GM12878 (cell line): ENCODE data around the gene LRRC41. TPM values are rescaled to one million over a fixed set of nuclear protein-coding genes. Genes with fewer than 3 reads are reported as not detected.
"Not testable (repeated sequence)": the region's sequence is repeated elsewhere in the genome, so short reads cannot be mapped to it uniquely, and the experiment has no call there.

Experiments
- ATAC-seq: fragments of 200-7000 bp; cut with Tn5 transposase; 3 replicates; pipeline ENCODE4 v1.9.1; 2020; ENCODE audit warnings: mild to moderate bottlenecking, moderate library complexity
- BruUV-seq: library from RNA; stranded (reverse); fragments of 400-500 nt; replicated peaks from 2 replicates; lab custom pipeline; 2021; lab: Mats Ljungman, UMichigan
- CTCF ChIA-PET: fragments of 300-600 bp; sonication (Branson Sonifier 250); formaldehyde crosslinking; extraction: SDS; loops from one replicate; lab custom pipeline; 2021; ENCODE audit warnings: inconsistent platforms; lab: Yijun Ruan, JAX
- POLR2A ChIA-PET: fragments of 350-600 bp; formaldehyde crosslinking; extraction: SDS; loops from one replicate; lab custom pipeline; 2021; ENCODE audit warnings: inconsistent platforms; lab: Charles Lee
- RAD21 ChIA-PET: fragments of 300-600 bp; sonication (Branson Sonifier 250); formaldehyde crosslinking; loops from one replicate; lab custom pipeline; 2023; ENCODE audit warnings: antibody characterized with exemption; ENCODE audit not compliant: unreplicated experiment; lab: Charles Lee
- SMC1A ChIA-PET: fragments of 300-600 bp; sonication (Branson Sonifier 250); formaldehyde crosslinking; loops from one replicate; lab custom pipeline; 2023; ENCODE audit not compliant: unreplicated experiment, uncharacterized antibody; lab: Charles Lee
- DNase-seq: peaks from one replicate; pipeline ENCODE4 v3.0.0-alpha.2; 2011; ENCODE audit warnings: low read depth, low spot score
- FAIRE-seq: peaks from 3 replicates; lab custom pipeline; 2011; peaks lifted over from hg19 to GRCh38; lab: Jason Lieb, UNC
- H2AFZ ChIP-seq: 2 replicates; pipeline ENCODE4 v1.6.0; 2011; ENCODE audit warnings: low read depth, low read length, control low read depth; ENCODE audit not compliant: control insufficient read depth
- H3K27ac ChIP-seq: 2 replicates; pipeline ENCODE4 v1.5.1; 2011; ENCODE audit warnings: control low read depth; ENCODE audit not compliant: control insufficient read depth, insufficient read depth
- H3K27me3 ChIP-seq, 2 experiments: replicated peaks in 1 of 2; 2 replicates each; pipeline versions ENCODE4 v1.6.0 to v1.6.1; 2011; ENCODE audit warnings: low read length in 1 of 2; ENCODE audit not compliant: control insufficient read depth in 2 of 2, insufficient read depth in 2 of 2
- H3K36me3 ChIP-seq, 2 experiments: 2 replicates each; pipeline ENCODE4 v1.5.1; 2011; ENCODE audit warnings: low read length in 1 of 2; ENCODE audit not compliant: control insufficient read depth in 2 of 2, insufficient read depth in 2 of 2
- H3K4me1 ChIP-seq: 2 replicates; pipeline ENCODE4 v1.6.1; 2011; ENCODE audit warnings: mild to moderate bottlenecking, low read length, moderate library complexity, mixed read lengths; ENCODE audit not compliant: control insufficient read depth, insufficient read depth
- H3K4me2 ChIP-seq: 2 replicates; pipeline ENCODE4 v1.6.0; 2011; ENCODE audit warnings: control low read depth; ENCODE audit not compliant: control insufficient read depth, insufficient read depth
- H3K4me3 ChIP-seq: fragments of 200-600 bp; sonication (generic); 2 replicates; pipeline ENCODE4 v1.5.1; 2016
- H3K79me2 ChIP-seq: 2 replicates; pipeline ENCODE4 v1.6.0; 2011; ENCODE audit warnings: low read length; ENCODE audit not compliant: control insufficient read depth, insufficient read depth
- H3K9ac ChIP-seq: 2 replicates; pipeline ENCODE4 v1.8.0; 2011; ENCODE audit warnings: low read length, control low read depth, mixed read lengths; ENCODE audit not compliant: control insufficient read depth, insufficient read depth
- H3K9me3 ChIP-seq: replicated peaks from 3 replicates; pipeline ENCODE4 v1.5.1; 2011; ENCODE audit warnings: mild to moderate bottlenecking, low read length; ENCODE audit not compliant: control insufficient read depth, insufficient read depth
- H4K20me1 ChIP-seq: 2 replicates; pipeline ENCODE4 v1.6.0; 2011; ENCODE audit not compliant: control insufficient read depth, insufficient read depth
- ASH2L ChIP-seq: fragments of 300-600, 200-600 bp; sonication (generic); IDR thresholded peaks from 2 replicates; pipeline ENCODE4 v1.6.1; 2017; ENCODE audit warnings: low read depth, mild to moderate bottlenecking, borderline replicate concordance
- ATF7 ChIP-seq: fragments of 450-650 bp; IDR thresholded peaks from 2 replicates; pipeline ENCODE4 v1.6.1; 2016; ENCODE audit warnings: low read depth, mild to moderate bottlenecking
- BACH1 ChIP-seq: fragments of 450-650 bp; IDR thresholded peaks from 2 replicates; pipeline ENCODE4 v1.6.1; 2017; ENCODE audit warnings: mild to moderate bottlenecking, borderline replicate concordance
- BHLHE40 ChIP-seq, 2 experiments: fragments of 450-650 bp in 1 of 2; IDR thresholded peaks; 2 replicates each; pipeline ENCODE4 v1.6.1; 2011 to 2017; ENCODE audit warnings: low read depth in 2 of 2, borderline replicate concordance in 1 of 2, improper control_type of control experiment in 1 of 2, low read length in 1 of 2, mild to moderate bottlenecking in 1 of 2
- CBX5 ChIP-seq: sonication (generic); IDR thresholded peaks from 2 replicates; pipeline ENCODE4 v1.6.1; 2016; ENCODE audit warnings: low read depth, moderate library complexity, mild to moderate bottlenecking, inconsistent platforms
- CREB1 ChIP-seq: IDR thresholded peaks from 2 replicates; pipeline ENCODE4 v1.6.1; 2012; ENCODE audit warnings: low read depth, mild to moderate bottlenecking, inconsistent platforms
- MEF2A ChIP-seq: IDR thresholded peaks from 2 replicates; pipeline ENCODE4 v1.6.1; 2011; ENCODE audit warnings: low read depth, mild to moderate bottlenecking, low read length, moderate library complexity; ENCODE audit not compliant: insufficient read depth
- MTA2 ChIP-seq: fragments of 450-650 bp; IDR thresholded peaks from 2 replicates; pipeline ENCODE4 v1.6.1; 2016; ENCODE audit warnings: low read depth, mild to moderate bottlenecking, moderate library complexity
- MTA3 ChIP-seq: IDR thresholded peaks from 2 replicates; pipeline ENCODE4 v1.6.1; 2012; ENCODE audit warnings: low read length, inconsistent platforms, borderline replicate concordance
- RUNX3 ChIP-seq: IDR thresholded peaks from 2 replicates; pipeline ENCODE4 v1.6.1; 2012; ENCODE audit warnings: low read length, inconsistent platforms
- TCF7 ChIP-seq: IDR thresholded peaks from 2 replicates; pipeline ENCODE4 v1.6.1; 2014; ENCODE audit warnings: antibody characterized with exemption, borderline replicate concordance
- ZBED1 ChIP-seq: IDR thresholded peaks from 2 replicates; pipeline ENCODE4 v1.6.1; 2016; ENCODE audit warnings: borderline replicate concordance
- WGBS: methylation state at CpG from one replicate; pipeline ENCODE4 v1.1.6; 2016; ENCODE audit warnings: low lambda C conversion rate; ENCODE audit not compliant: insufficient replicate concordance, insufficient coverage; ENCODE audit errors: missing lambda C conversion rate; 5-methylcytosine and 5-hydroxymethylcytosine counted together
- in situ Hi-C: fragments of 300-500 bp; cut with MboI; formaldehyde crosslinking; loops from 9 replicates; pipeline ENCODE4 v1.14.3; 2018; ENCODE audit warnings: mixed read lengths
- intact Hi-C: fragments of 100-400 bp; cut with micrococcal nuclease; formaldehyde crosslinking; loops from one replicate; pipeline ENCODE4 v1.14.2; 2022; ENCODE audit not compliant: unreplicated experiment
- polyA plus RNA-seq, 11 experiments: library from polyadenylated mRNA; depleted of rRNA in 4 of 11; unstranded in 6 of 11; stranded (reverse) in 5 of 11; fragments of >200 nt; fragmentation: Nextera tagmentation in 4 of 11; fragmentation: Illumina TruSeq in 1 of 11; extraction: Ambion mirVana in 4 of 11; extraction: Trizol in 1 of 11; gene quantifications; 1 replicate in 1 of 11; 2 replicates in 10 of 11; pipeline versions ENCODE4 v1.2.1 to v1.2.3, GENCODE V29; 2011 to 2016; ENCODE audit warnings: inconsistent platforms in 2 of 11, missing spikeins in 2 of 11, low read depth in 1 of 11
- total RNA-seq, 4 experiments: library from RNA; depleted of rRNA in 3 of 4; stranded (reverse); fragments of >200 nt in 3 of 4; fragmentation: Illumina TruSeq in 1 of 4; extraction: Trizol in 1 of 4; gene quantifications; 2 replicates each; pipeline versions ENCODE4 v1.2.1 to v1.2.3, GENCODE V29; 2013 to 2021
- TF ChIP-seq, protein P1 (sequence below): fragments of 450-650 bp; IDR thresholded peaks from 2 replicates; pipeline ENCODE4 v1.6.1; 2016; ENCODE audit warnings: mild to moderate bottlenecking
- TF ChIP-seq, protein P2 (sequence below): IDR thresholded peaks from 2 replicates; pipeline ENCODE4 v1.6.1; 2012; ENCODE audit warnings: low read length, inconsistent platforms
- TF ChIP-seq, protein P3 (sequence below): IDR thresholded peaks from 2 replicates; pipeline ENCODE4 v1.6.1; 2011; ENCODE audit warnings: borderline replicate concordance, low read depth, mild to moderate bottlenecking, moderate library complexity, low read length; ENCODE audit not compliant: insufficient read depth, poor library complexity, severe bottlenecking
- TF ChIP-seq, protein P4 (sequence below): fragments of 450-650 bp; IDR thresholded peaks from 2 replicates; pipeline ENCODE4 v1.6.1; 2017; ENCODE audit warnings: low read depth, mild to moderate bottlenecking, moderate library complexity

Gene LRRC41
- total and polyA plus RNA-seq, 10 of the 15 experiments (the other 5 are each of a cell fraction or from before 2014, with no cell fraction given), result 12.0 to 79.9 (median 48.5) TPM

DNA sequence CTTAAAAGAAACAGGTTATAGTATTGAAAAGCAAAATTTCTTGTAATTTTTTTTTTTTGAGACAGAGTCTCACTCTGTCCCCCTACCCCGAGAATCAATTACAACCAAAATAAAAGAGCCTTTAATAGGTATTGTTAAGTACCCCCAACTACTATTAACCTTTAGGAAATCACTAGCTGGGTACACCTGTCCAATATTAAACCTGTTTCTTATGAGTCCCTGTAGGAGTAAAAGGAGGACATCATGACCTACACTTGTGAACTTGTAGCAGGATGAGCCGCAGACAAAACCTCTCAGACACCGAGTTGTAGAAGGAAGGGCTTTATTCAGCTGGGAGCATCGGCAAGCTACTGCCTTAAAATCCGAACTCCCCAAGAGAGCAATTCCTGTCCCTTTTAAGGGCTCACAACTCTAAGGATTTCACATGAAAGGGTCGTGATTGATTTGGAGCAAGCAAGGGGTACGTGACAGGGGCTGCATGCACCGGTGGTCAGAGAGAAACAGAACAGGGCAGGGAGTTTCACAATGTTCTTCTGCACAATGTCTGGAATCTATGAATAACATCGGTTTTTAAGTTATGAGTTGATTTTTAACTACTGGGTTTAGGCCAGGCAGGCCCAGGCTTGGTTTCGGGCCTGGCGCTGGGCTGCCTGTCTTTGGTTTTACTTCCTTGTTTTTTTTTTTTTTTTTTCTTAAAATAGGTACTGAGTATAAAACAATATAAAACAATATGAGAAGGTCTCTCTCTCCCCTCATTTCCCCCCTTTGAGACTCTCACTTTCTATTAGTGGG, 22.1 kb upstream of the LRRC41 start:
- BruUV-seq, H2AFZ ChIP-seq, intact Hi-C loops, FAIRE-seq, H3K27me3 ChIP-seq, H4K20me1 ChIP-seq, H3K36me3 ChIP-seq, H3K9me3 ChIP-seq, in situ Hi-C loops: not testable (repeated sequence)
- H3K27ac ChIP-seq, result peak overlapping the region; percentile 84
- H3K79me2 ChIP-seq, result peaks cover 86% of the 10 kb centered on the region
- DNase-seq, result peak; percentile 66
- peak overlapping the region; percentile 69 for H3K9ac ChIP-seq
- ChIA-PET SMC1A (interaction anchor here (1.2 to 6.5 kb wide), 3 partner anchors 17 to 79 kb away, joined by 3 to 73 read pairs (median 46); partner anchors contain the start of gene NSUN4), RAD21 (interaction anchor here (1.0 to 5.4 kb wide), 4 partner anchors 8 to 21 kb away, joined by 5 to 48 read pairs (median 25); partner anchors contain the start of genes LRRC41, NSUN4 and UQCRH), POLR2A (interaction anchor here (0.7 to 6.3 kb wide), 4 partner anchors 8 to 19 kb away, joined by 3 to 55 read pairs (median 20); partner anchors contain the start of gene NSUN4), CTCF (interaction anchor here (0.6 to 5.9 kb wide), 4 partner anchors 8 to 19 kb away, joined by 4 to 59 read pairs (median 32); partner anchors contain the start of genes LRRC41, NSUN4 and UQCRH)
- under 1% methylated on average over 11 of the region's 11 CpGs for WGBS
- peak overlapping the region; percentile 77; the same call in 1 of the 2 replicates for H3K4me2 ChIP-seq
- peaks cover 37% of the 10 kb centered on the region for H3K4me1 ChIP-seq
- ATAC-seq, result peak; percentile 37
- peak overlapping the region; percentile 74 for H3K4me3 ChIP-seq
- TF ChIP-seq ATF7, result 0 out of 2 replicates have a peak, but pooled peaks have one; percentile 53
- TF ChIP-seq BHLHE40 (IDR thresholded peaks at IDR 0.05; ENCODE audit: borderline replicate concordance in 1 of 2, low read depth in 2 of 2, low read length in 1 of 2), result peak in 1 of 2 experiments; percentile 27; a peak in 1 of 4 replicates
- peak; percentile 72 for TF ChIP-seq RUNX3
- TF ChIP-seq MTA3, result 0 out of 2 replicates have a peak, but pooled peaks have one; percentile 42
- TF ChIP-seq MTA2, result peak; percentile 71; the same call in 1 of the 2 replicates
- TF ChIP-seq ASH2L, result 0 out of 2 replicates have a peak, but pooled peaks have one; percentile 15
- TF ChIP-seq, protein P1, sequence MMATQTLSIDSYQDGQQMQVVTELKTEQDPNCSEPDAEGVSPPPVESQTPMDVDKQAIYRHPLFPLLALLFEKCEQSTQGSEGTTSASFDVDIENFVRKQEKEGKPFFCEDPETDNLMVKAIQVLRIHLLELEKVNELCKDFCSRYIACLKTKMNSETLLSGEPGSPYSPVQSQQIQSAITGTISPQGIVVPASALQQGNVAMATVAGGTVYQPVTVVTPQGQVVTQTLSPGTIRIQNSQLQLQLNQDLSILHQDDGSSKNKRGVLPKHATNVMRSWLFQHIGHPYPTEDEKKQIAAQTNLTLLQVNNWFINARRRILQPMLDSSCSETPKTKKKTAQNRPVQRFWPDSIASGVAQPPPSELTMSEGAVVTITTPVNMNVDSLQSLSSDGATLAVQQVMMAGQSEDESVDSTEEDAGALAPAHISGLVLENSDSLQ, result peak; percentile 51
- TF ChIP-seq, protein P2, sequence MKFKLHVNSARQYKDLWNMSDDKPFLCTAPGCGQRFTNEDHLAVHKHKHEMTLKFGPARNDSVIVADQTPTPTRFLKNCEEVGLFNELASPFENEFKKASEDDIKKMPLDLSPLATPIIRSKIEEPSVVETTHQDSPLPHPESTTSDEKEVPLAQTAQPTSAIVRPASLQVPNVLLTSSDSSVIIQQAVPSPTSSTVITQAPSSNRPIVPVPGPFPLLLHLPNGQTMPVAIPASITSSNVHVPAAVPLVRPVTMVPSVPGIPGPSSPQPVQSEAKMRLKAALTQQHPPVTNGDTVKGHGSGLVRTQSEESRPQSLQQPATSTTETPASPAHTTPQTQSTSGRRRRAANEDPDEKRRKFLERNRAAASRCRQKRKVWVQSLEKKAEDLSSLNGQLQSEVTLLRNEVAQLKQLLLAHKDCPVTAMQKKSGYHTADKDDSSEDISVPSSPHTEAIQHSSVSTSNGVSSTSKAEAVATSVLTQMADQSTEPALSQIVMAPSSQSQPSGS, result peak; percentile 71; the same call in 1 of the 2 replicates
- TF ChIP-seq BACH1, result peak; percentile 61; the same call in 1 of the 2 replicates
- peak; percentile 91 for TF ChIP-seq MEF2A
- TF ChIP-seq, protein P3, sequence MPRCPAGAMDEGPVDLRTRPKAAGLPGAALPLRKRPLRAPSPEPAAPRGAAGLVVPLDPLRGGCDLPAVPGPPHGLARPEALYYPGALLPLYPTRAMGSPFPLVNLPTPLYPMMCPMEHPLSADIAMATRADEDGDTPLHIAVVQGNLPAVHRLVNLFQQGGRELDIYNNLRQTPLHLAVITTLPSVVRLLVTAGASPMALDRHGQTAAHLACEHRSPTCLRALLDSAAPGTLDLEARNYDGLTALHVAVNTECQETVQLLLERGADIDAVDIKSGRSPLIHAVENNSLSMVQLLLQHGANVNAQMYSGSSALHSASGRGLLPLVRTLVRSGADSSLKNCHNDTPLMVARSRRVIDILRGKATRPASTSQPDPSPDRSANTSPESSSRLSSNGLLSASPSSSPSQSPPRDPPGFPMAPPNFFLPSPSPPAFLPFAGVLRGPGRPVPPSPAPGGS, result peak; percentile 24
- TF ChIP-seq, protein P4, sequence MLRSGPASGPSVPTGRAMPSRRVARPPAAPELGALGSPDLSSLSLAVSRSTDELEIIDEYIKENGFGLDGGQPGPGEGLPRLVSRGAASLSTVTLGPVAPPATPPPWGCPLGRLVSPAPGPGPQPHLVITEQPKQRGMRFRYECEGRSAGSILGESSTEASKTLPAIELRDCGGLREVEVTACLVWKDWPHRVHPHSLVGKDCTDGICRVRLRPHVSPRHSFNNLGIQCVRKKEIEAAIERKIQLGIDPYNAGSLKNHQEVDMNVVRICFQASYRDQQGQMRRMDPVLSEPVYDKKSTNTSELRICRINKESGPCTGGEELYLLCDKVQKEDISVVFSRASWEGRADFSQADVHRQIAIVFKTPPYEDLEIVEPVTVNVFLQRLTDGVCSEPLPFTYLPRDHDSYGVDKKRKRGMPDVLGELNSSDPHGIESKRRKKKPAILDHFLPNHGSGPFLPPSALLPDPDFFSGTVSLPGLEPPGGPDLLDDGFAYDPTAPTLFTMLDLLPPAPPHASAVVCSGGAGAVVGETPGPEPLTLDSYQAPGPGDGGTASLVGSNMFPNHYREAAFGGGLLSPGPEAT, result peak; percentile 86
- TF ChIP-seq ZBED1, result peak; percentile 81
- TF ChIP-seq CREB1, result peak; percentile 13; the same call in 1 of the 2 replicates
- 0 out of 2 replicates have a peak, but pooled peaks have one; percentile 37 for TF ChIP-seq TCF7
- 0 out of 2 replicates have a peak, but pooled peaks have one; percentile 23 for TF ChIP-seq CBX5
